Parathyroid adenoma (tissue), 2 donors: ENCODE data around the gene ACTL6B.
A peak's percentile ranks its signal among the peaks of the same experiment; 100 is the strongest.

Source experiments
- H2AFZ ChIP-seq: fragments of 300-600 bp; sonication (generic); one replicate; pipeline ENCODE4 v1.7.0; 2017; ENCODE audit warnings: antibody characterized with exemption, mild to moderate bottlenecking
- H3K27ac ChIP-seq: fragments of 300-600 bp; sonication (generic); one replicate; pipeline ENCODE4 v1.7.0; 2017
- H3K27me3 ChIP-seq: fragments of 300-600 bp; sonication (generic); one replicate; pipeline ENCODE4 v1.7.0; 2017; ENCODE audit warnings: low read length; ENCODE audit not compliant: control insufficient read depth, insufficient read depth
- H3K36me3 ChIP-seq: fragments of 300-600 bp; sonication (generic); one replicate; pipeline ENCODE4 v1.7.0; 2017; ENCODE audit warnings: low read length; ENCODE audit not compliant: control insufficient read depth, insufficient read depth
- H3K4me1 ChIP-seq: fragments of 300-600 bp; sonication (generic); one replicate; pipeline ENCODE4 v1.7.0; 2017; ENCODE audit warnings: control low read depth
- H3K4me2 ChIP-seq: fragments of 300-600 bp; sonication (generic); one replicate; pipeline ENCODE4 v1.7.0; 2017; ENCODE audit warnings: low read length
- H3K4me3 ChIP-seq: fragments of 300-600 bp; sonication (generic); one replicate; pipeline ENCODE4 v1.7.0; 2017; ENCODE audit warnings: low read depth, low read length
- H3K79me2 ChIP-seq: fragments of 300-600 bp; sonication (generic); one replicate; pipeline ENCODE4 v1.7.0; 2017; ENCODE audit warnings: control low read depth
- H3K9ac ChIP-seq: fragments of 300-600 bp; sonication (generic); one replicate; pipeline ENCODE4 v1.7.0; 2017; ENCODE audit warnings: mild to moderate bottlenecking
- H3K9me3 ChIP-seq: fragments of 300-600 bp; sonication (generic); one replicate; pipeline ENCODE4 v1.7.0; 2017; ENCODE audit warnings: low read length; ENCODE audit not compliant: control insufficient read depth
- TF ChIP-seq, protein P1 (sequence below): fragments of 300-600 bp; sonication (generic); IDR thresholded peaks from one replicate; pipeline ENCODE4 v1.7.0; 2017; ENCODE audit warnings: antibody characterized with exemption, mild to moderate bottlenecking
- donor health status: primary hyperparathyroidism.

The ACTL6B gene

DNA sequence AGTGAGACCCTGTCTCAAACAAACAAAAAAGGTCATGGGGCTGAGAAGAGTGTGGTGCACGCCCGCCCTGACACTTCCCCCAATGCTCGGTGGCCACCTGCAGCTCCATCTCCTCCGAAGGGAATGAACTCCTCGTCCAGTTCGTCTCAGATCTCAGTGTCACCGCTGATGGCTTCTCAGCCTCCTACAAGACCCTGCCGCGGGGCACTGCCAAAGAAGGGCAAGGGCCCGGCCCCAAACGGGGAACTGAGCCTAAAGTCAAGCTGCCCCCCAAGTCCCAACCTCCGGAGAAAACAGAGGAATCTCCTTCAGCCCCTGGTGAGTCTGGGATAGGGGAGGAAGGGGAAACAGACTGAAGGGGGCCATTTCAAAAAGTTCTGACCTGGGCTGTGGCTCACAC lies 49.9 kb downstream of the ACTL6B start:
- Histone ChIP-seq H3K36me3 (no peaks in the 10 kb centered on the region), H3K9ac (no peak overlapping the region), H3K9me3 (no peaks in the 10 kb centered on the region), H3K27me3 (no peaks in the 10 kb centered on the region), H2AFZ (no peak overlapping the region), H3K27ac (no peak overlapping the region), H3K4me2 (peak overlapping the region; percentile 77), H3K4me1 (no peaks in the 10 kb centered on the region), H3K79me2 (no peaks in the 10 kb centered on the region), H3K4me3 (peak overlapping the region; percentile 75)
- TF ChIP-seq, protein P1, sequence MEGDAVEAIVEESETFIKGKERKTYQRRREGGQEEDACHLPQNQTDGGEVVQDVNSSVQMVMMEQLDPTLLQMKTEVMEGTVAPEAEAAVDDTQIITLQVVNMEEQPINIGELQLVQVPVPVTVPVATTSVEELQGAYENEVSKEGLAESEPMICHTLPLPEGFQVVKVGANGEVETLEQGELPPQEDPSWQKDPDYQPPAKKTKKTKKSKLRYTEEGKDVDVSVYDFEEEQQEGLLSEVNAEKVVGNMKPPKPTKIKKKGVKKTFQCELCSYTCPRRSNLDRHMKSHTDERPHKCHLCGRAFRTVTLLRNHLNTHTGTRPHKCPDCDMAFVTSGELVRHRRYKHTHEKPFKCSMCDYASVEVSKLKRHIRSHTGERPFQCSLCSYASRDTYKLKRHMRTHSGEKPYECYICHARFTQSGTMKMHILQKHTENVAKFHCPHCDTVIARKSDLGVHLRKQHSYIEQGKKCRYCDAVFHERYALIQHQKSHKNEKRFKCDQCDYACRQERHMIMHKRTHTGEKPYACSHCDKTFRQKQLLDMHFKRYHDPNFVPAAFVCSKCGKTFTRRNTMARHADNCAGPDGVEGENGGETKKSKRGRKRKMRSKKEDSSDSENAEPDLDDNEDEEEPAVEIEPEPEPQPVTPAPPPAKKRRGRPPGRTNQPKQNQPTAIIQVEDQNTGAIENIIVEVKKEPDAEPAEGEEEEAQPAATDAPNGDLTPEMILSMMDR: no peak

DNA sequence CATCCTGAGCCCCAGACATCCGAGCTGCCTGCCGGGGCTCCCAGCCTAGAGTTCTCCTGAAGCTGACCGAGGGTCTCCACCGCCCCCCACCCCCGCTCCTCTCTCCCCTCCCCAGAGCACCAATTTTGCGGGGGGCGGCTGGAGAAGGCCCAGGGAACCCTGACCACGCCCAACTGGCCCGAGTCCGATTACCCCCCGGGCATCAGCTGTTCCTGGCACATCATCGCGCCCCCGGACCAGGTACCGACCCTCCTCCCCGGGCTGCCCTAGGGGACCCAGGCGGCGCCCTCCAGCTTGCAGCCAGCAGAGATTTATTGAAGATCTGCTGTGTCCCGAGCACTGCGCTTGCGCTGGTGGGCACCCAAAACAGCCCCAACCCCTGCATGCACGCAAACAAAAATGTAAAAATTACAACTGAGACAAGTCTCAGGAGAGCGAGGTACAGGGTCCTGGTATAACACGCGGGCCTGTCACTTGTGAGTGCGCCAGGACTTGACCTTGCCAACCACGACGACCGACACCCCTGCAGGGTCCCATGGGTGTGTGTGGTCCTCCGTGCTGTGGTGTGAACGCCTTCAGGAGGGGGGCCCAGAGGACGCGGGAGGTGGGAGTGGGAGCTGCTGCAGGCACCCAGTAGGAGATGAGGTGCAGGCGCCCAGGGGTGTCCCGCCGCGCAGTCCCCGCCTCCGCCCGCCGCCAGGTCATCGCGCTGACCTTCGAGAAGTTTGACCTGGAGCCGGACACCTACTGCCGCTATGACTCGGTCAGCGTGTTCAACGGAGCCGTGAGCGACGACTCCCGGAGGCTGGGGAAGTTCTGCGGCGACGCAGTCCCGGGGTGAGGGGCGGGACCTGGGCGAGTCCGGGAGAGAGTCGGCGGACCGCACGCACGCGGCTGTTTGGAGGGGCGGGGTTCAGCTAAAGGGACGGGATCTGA lies 51.0 kb downstream of the ACTL6B start:
- H3K27ac ChIP-seq: peak overlapping the region; percentile 18
- no peaks in the 10 kb centered on the region for H3K9me3 ChIP-seq
- peak overlapping the region; percentile 75 for H3K4me3 ChIP-seq
- TF ChIP-seq, protein P1: no peak
- H3K9ac ChIP-seq: no peak overlapping the region
- no peaks in the 10 kb centered on the region for H3K36me3 ChIP-seq
- H3K4me2 ChIP-seq: peak overlapping the region; percentile 77
- H2AFZ ChIP-seq: peak overlapping the region; percentile 85
- no peaks in the 10 kb centered on the region for H3K79me2 ChIP-seq
- H3K27me3 ChIP-seq: no peaks in the 10 kb centered on the region
- H3K4me1 ChIP-seq: no peaks in the 10 kb centered on the region

DNA sequence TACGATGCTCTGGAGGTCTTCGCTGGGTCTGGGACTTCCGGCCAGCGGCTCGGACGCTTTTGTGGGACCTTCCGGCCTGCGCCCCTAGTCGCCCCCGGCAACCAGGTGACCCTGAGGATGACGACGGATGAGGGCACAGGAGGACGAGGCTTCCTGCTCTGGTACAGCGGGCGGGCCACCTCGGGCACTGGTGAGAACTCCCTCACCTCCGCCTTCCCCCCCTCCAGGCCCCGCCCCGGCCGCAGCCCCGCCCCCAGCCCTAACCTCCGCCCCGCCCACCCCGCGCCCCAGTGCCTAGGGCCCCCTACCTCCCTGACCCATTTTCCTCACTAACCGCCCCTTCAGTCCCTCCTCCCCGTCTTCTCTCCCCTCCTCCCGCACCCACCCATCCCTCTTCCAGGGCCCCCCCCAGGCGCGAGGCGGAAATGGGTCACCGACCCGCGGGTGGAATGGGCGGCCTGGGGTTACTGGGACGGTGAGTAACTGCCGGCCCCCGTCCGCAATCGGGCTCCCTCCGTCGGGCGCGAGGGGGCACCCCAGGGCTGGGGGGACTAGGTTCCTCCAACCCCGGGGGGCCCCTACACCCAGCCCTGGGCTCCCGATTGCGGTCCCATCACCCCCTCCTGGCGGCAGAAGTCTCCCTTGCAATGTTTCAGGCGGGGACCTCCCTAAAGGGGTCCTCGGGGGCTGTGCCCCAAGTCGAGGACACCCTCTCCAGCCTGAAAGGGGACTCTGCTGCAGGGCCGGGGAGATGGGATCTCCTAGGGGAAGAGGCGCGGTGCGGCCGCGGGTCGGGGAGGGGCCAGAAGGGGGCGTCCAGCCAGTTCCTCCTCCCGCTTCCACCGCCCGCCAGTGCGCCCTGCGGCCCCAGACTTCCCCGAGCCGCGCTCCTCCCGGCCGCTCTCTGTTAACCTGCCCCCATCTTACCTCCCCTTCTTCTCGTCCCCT lies 51.9 kb downstream of the ACTL6B start:
- Histone ChIP-seq H3K27me3 (no peaks in the 10 kb centered on the region), H3K4me2 (peak overlapping the region; percentile 77), H3K36me3 (no peaks in the 10 kb centered on the region), H3K9me3 (no peaks in the 10 kb centered on the region), H2AFZ (peak overlapping the region; percentile 85), H3K79me2 (no peaks in the 10 kb centered on the region), H3K4me3 (peak overlapping the region; percentile 75), H3K27ac (peak overlapping the region; percentile 18), H3K9ac (no peak overlapping the region), H3K4me1 (no peaks in the 10 kb centered on the region)
- TF ChIP-seq, protein P1: peak; percentile 57

DNA sequence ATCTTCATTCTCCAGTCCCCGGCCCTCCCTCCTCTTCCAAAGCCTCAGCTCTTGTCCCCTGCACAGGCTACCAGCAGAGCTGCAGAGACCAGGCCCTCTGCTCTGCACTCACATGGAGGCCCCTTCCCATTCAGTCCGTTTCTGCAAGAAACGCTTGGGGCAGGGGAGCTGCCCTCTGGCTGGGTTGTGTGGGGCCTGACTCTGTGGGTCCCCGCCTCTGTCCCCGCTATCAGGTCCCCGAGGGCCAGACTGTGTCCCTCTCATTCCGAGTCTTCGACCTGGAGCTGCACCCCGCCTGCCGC lies 52.6 kb downstream of the ACTL6B start:
- peak overlapping the region; percentile 36 for H3K4me3 ChIP-seq
- no peaks in the 10 kb centered on the region for H3K27me3 ChIP-seq
- peak overlapping the region; percentile 72 for H2AFZ ChIP-seq
- H3K9ac ChIP-seq: no peak overlapping the region
- H3K36me3 ChIP-seq: no peaks in the 10 kb centered on the region
- H3K4me1 ChIP-seq: no peaks in the 10 kb centered on the region
- H3K79me2 ChIP-seq: no peaks in the 10 kb centered on the region
- peak overlapping the region; percentile 8 for H3K27ac ChIP-seq
- peak overlapping the region; percentile 59 for H3K4me2 ChIP-seq
- no peaks in the 10 kb centered on the region for H3K9me3 ChIP-seq
- TF ChIP-seq, protein P1: no peak
